Neural cell (in vitro differentiated cells): ENCODE measurements around the gene MAP1LC3B2.

Experiments
- EP300 ChIP-seq: fragments of 450-650 bp; conservative IDR thresholded peaks from 2 replicates; pipeline ENCODE4 v1.6.1; 2014; ENCODE audit warnings: antibody characterized with exemption, mild to moderate bottlenecking, moderate library complexity; ENCODE audit not compliant: poor library complexity, severe bottlenecking
- EZH2 ChIP-seq: fragments of 200-600, 300-800 bp; shearing (Covaris generic), sonication (generic); IDR thresholded peaks from 2 replicates; pipeline ENCODE4 v1.6.1; 2014; ENCODE audit warnings: antibody characterized with exemption, low read length, borderline replicate concordance, mild to moderate bottlenecking; ENCODE audit not compliant: insufficient read depth, poor library complexity, severe bottlenecking
- MXI1 ChIP-seq: fragments of 450-650 bp; conservative IDR thresholded peaks from 2 replicates; pipeline ENCODE4 v1.6.1; 2014; ENCODE audit warnings: antibody characterized with exemption, mild to moderate bottlenecking; ENCODE audit not compliant: poor library complexity, severe bottlenecking
- POLR2AphosphoS5 ChIP-seq: IDR thresholded peaks from 2 replicates; pipeline ENCODE4 v1.6.1; 2012
- RAD21 ChIP-seq: fragments of 450-650 bp; conservative IDR thresholded peaks from 2 replicates; pipeline ENCODE4 v1.6.1; 2014; ENCODE audit warnings: antibody characterized with exemption, mild to moderate bottlenecking, moderate library complexity
- SMC3 ChIP-seq: fragments of 450-650 bp; conservative IDR thresholded peaks from 2 replicates; pipeline ENCODE4 v1.6.1; 2014; ENCODE audit warnings: antibody characterized with exemption, mild to moderate bottlenecking, moderate library complexity; ENCODE audit not compliant: poor library complexity
- TAF1 ChIP-seq: IDR thresholded peaks from 2 replicates; pipeline ENCODE4 v1.6.1; 2012; ENCODE audit warnings: low read depth
- TF ChIP-seq, protein P1 (sequence below): fragments of 450-650 bp; IDR thresholded peaks from 2 replicates; pipeline ENCODE4 v1.5.1; 2014; ENCODE audit warnings: antibody characterized with exemption, mild to moderate bottlenecking, moderate library complexity; ENCODE audit not compliant: poor library complexity, severe bottlenecking
- TF ChIP-seq, protein P2 (sequence below): IDR thresholded peaks from 2 replicates; pipeline ENCODE4 v1.6.1; 2012; ENCODE audit warnings: borderline replicate concordance

DNA sequence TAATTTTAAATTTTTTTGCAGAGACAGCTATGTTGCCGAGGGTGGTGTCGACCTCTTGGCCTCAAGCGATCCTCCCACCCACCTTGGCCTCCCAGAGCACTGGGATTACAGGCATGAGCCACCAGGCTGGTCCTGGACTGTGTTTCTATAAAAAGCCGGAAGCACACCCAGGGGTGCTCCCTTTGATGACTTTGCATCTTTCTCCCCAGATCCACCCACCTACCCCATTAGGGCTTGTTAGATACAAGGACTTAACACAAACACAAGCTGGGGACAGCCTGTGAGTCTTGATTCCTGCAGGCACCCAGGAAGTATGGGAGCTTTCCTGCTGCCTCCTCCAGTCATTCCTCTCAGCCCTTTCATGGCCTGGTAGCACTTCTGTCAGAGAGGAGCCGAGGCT is 67.0 kb downstream of the MAP1LC3B2 start:
- TF ChIP-seq SMC3 (no peak), TAF1 (no peak), EZH2 (no peak), RAD21 (no peak), POLR2AphosphoS5 (no peak), EP300 (no peak), MXI1 (no peak)
- TF ChIP-seq, protein P1, sequence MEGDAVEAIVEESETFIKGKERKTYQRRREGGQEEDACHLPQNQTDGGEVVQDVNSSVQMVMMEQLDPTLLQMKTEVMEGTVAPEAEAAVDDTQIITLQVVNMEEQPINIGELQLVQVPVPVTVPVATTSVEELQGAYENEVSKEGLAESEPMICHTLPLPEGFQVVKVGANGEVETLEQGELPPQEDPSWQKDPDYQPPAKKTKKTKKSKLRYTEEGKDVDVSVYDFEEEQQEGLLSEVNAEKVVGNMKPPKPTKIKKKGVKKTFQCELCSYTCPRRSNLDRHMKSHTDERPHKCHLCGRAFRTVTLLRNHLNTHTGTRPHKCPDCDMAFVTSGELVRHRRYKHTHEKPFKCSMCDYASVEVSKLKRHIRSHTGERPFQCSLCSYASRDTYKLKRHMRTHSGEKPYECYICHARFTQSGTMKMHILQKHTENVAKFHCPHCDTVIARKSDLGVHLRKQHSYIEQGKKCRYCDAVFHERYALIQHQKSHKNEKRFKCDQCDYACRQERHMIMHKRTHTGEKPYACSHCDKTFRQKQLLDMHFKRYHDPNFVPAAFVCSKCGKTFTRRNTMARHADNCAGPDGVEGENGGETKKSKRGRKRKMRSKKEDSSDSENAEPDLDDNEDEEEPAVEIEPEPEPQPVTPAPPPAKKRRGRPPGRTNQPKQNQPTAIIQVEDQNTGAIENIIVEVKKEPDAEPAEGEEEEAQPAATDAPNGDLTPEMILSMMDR: no peak
- TF ChIP-seq, protein P2, sequence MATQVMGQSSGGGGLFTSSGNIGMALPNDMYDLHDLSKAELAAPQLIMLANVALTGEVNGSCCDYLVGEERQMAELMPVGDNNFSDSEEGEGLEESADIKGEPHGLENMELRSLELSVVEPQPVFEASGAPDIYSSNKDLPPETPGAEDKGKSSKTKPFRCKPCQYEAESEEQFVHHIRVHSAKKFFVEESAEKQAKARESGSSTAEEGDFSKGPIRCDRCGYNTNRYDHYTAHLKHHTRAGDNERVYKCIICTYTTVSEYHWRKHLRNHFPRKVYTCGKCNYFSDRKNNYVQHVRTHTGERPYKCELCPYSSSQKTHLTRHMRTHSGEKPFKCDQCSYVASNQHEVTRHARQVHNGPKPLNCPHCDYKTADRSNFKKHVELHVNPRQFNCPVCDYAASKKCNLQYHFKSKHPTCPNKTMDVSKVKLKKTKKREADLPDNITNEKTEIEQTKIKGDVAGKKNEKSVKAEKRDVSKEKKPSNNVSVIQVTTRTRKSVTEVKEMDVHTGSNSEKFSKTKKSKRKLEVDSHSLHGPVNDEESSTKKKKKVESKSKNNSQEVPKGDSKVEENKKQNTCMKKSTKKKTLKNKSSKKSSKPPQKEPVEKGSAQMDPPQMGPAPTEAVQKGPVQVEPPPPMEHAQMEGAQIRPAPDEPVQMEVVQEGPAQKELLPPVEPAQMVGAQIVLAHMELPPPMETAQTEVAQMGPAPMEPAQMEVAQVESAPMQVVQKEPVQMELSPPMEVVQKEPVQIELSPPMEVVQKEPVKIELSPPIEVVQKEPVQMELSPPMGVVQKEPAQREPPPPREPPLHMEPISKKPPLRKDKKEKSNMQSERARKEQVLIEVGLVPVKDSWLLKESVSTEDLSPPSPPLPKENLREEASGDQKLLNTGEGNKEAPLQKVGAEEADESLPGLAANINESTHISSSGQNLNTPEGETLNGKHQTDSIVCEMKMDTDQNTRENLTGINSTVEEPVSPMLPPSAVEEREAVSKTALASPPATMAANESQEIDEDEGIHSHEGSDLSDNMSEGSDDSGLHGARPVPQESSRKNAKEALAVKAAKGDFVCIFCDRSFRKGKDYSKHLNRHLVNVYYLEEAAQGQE: no peak
